Activated CD8-positive, alpha-beta memory T cell treated with anti-CD3 and anti-CD28 coated beads, Interleukin-2, amount 50 U/mL, for 48 hours (primary cell): ENCODE results near the gene PLEKHB2.
"Not testable (repeated sequence)": the region's sequence is repeated elsewhere in the genome, so short reads cannot be mapped to it uniquely, and the experiment has no call there.

Source experiments
- DNase-seq: peaks from one replicate; pipeline ENCODE4 v3.0.0-alpha.2; 2020

Gene PLEKHB2

GRCh38 chr2:131105156-131105949 lies at the start of gene PLEKHB2:
Gene PLEKHB2 (plus strand): TSS chr2:131105336. CDS start chr2:131120942, 15,606 bp downstream.
- peak; percentile 99 for DNase-seq

- DNase-seq, result no peak
These were observed 48.8 kb upstream of the PLEKHB2 start for GRCh38 chr2:131056204-131056931.

- DNase-seq, result no peak
These were observed 48.2 kb upstream of the PLEKHB2 start for GRCh38 chr2:131056932-131057287.

GRCh38 chr2:131058214-131058843 lies 46.8 kb upstream of the PLEKHB2 start:
- DNase-seq, result no peak

- no peak for DNase-seq
These were observed 46.2 kb upstream of the PLEKHB2 start for GRCh38 chr2:131058920-131059319.

GRCh38 chr2:131063501-131064283 lies 41.4 kb upstream of the PLEKHB2 start:
- no peak for DNase-seq

- no peak for DNase-seq
These were observed 40.3 kb upstream of the PLEKHB2 start for GRCh38 chr2:131064589-131065512.

GRCh38 chr2:131067465-131068125 lies 37.5 kb upstream of the PLEKHB2 start:
- DNase-seq, result no peak

- DNase-seq, result not testable (repeated sequence)
These were observed 37.0 kb upstream of the PLEKHB2 start for GRCh38 chr2:131068172-131068571.

- not testable (repeated sequence) for DNase-seq
These were observed 29.6 kb upstream of the PLEKHB2 start for GRCh38 chr2:131075578-131075977.

GRCh38 chr2:131076707-131077106 lies 28.4 kb upstream of the PLEKHB2 start:
- no peak for DNase-seq

- DNase-seq, result no peak
These were observed 27.8 kb upstream of the PLEKHB2 start for GRCh38 chr2:131077182-131077846.

- no peak for DNase-seq
These were observed 27.2 kb upstream of the PLEKHB2 start for GRCh38 chr2:131077966-131078365.

GRCh38 chr2:131079931-131080330 lies 25.2 kb upstream of the PLEKHB2 start:
- not testable (repeated sequence) for DNase-seq

GRCh38 chr2:131081190-131081589 lies 23.9 kb upstream of the PLEKHB2 start:
- no peak for DNase-seq

GRCh38 chr2:131085646-131086045 lies 19.5 kb upstream of the PLEKHB2 start:
- DNase-seq, result no peak

- DNase-seq, result no peak
These were observed 12.6 kb upstream of the PLEKHB2 start for GRCh38 chr2:131092458-131093005.

- DNase-seq, result peak; percentile 94
These were observed 12.0 kb upstream of the PLEKHB2 start, which contains the start of gene FAM168B for GRCh38 chr2:131093006-131093695. Gene FAM168B (minus strand): TSS chr2:131093460. CDS start chr2:131082646, 10,814 bp downstream.

- DNase-seq, result peak; percentile 67
These were observed 11.3 kb upstream of the PLEKHB2 start for GRCh38 chr2:131093696-131094462.
